Measurements from ENCODE around the gene NDUFV3.
"Not testable (repeated sequence)": the region's sequence is repeated elsewhere in the genome, so short reads cannot be mapped to it uniquely, and the experiment has no call there.

NDUFV3 gene

DNA sequence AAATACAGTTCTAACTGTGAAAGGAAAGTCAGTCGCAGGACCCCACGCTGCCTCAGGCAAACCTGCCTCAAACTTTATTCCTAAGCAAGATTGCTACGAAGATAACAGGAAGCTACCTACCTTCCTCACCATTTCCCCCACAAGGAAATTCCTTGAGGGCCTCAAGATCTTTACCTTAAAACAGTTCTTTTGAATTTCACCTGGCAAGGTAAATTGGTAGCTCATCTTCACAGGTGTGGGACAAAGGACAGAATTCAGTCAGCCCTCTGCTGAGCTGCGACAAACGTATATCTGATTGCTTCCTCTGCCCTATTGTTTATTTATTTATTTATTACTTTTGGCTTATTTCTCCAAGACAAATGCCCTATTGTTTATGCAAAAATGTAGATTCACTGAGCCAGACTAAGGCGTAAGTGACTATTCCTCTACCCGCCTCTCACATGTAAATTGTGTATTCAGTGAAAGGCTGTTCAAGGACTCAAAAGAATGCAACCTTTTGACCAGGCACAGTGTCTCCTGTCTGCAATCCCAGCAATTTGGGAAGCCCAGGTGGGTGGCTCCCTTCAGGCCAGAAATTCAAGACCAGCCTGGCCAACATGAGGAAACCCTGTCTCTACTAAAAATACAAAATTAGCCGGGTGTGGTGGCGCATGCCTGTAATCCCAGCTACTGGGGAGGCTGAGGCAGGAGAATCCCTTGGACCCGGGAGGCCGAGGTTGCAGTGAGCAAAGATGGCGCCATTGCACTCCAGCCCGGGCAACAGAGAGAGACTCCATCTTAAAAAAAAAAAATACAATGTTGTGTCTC is 63.9 kb downstream of the NDUFV3 start:
- Mint-ChIP-seq H3K36me3 (ENCODE audit: low read depth) (no peaks in the 10 kb centered on the region), H3K27ac (no peak overlapping the region), H3K27me3 (no peaks in the 10 kb centered on the region), H3K9me3 (no peaks in the 10 kb centered on the region), H3K4me1 (ENCODE audit: low read depth) (no peaks in the 10 kb centered on the region), H3K4me3 (no peak overlapping the region)
- no peak for DNase-seq

DNA sequence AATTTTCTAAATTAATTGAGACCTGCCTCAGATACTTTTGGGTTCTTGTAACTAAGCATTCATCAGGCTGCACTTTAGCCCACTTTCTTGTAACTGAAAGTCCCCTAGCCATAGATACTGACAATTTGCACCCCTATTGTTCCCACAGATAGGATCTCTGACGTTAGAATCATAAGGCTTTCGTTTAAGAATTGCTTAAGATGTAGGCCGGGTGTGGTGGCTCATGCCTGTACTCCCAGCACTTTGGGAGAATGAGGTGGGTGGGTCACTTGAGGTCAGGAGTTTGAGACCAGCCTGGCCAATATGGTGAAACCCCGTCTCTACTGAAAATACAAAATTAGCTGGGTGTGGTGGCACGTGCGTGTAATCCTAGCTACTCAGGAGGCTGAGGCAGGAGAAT is 65.0 kb downstream of the NDUFV3 start:
- not testable (repeated sequence) for H3K27ac Mint-ChIP-seq; H3K4me3 Mint-ChIP-seq; H3K27me3 Mint-ChIP-seq; H3K4me1 Mint-ChIP-seq (ENCODE audit: low read depth); H3K36me3 Mint-ChIP-seq (ENCODE audit: low read depth); H3K9me3 Mint-ChIP-seq; DNase-seq

DNA sequence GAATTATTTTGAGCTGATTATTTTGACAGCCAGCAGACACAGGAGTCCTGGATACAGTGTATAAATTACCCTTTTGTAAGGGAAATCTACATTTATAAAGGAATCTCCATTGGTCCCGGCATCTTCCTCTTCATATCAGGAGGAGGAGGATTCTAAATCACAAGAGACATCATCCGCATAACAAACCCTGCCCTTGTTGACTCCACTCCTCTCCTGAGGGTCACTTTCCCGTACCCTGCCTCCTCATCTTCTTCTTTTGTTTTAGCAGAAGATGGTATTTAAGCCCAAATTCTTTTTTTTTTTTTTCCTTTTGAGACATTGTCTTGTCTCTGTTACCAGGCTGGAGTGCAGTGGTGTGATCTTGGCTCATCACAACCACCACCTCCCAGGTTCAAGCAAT is 66.6 kb downstream of the NDUFV3 start:
- H3K36me3 Mint-ChIP-seq (ENCODE audit: low read depth): no peaks in the 10 kb centered on the region
- H3K27ac Mint-ChIP-seq: no peak overlapping the region
- DNase-seq: no peak
- H3K27me3 Mint-ChIP-seq: no peaks in the 10 kb centered on the region
- H3K4me1 Mint-ChIP-seq (ENCODE audit: low read depth): no peaks in the 10 kb centered on the region
- H3K9me3 Mint-ChIP-seq: no peaks in the 10 kb centered on the region
- H3K4me3 Mint-ChIP-seq: no peak overlapping the region

DNA sequence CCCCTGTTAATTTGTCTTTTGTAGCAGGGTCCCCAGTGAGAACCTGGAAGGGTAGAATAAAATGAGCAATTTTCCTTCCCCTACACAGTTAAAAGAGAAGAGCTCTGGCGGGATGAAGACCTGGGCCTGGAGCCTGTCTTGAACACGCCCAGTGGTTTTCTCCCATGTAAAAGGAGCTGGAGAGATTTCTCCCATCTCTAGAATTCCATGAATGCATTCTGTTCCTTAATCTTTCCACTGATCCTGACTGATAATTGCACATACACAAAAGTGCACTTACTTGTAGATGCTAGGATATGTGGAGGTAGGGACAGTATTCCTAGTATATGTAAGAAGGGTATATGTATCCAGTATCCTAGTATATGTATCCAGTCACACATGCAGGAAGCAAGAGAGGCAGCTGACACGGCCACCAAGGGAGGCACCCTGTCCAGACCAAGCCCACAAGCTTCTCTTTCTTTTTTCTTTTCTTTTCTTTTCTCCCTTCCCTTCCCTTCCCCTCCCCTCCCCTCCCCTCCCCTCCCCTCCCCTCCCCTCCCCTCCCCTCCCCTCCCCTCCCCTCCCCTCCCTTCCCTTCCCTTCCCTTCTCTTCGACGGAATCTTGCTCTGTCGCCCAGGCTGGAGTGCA is 69.4 kb downstream of the NDUFV3 start:
- Mint-ChIP-seq H3K27ac (no peak overlapping the region), H3K4me1 (ENCODE audit: low read depth) (no peaks in the 10 kb centered on the region), H3K4me3 (no peak overlapping the region), H3K27me3 (no peaks in the 10 kb centered on the region), H3K9me3 (no peaks in the 10 kb centered on the region), H3K36me3 (ENCODE audit: low read depth) (no peaks in the 10 kb centered on the region)
- DNase-seq: no peak
